RWPE2 (cell line): ENCODE data around the gene ADRB2.

Experiments
- ATAC-seq: fragments of 200-7000 bp; cut with Tn5 transposase; 3 replicates; pipeline ENCODE4 v1.9.1; 2021; ENCODE audit warnings: low read depth
- DNase-seq: peaks from one replicate; pipeline ENCODE4 v3.0.0-alpha.2; 2020; ENCODE audit warnings: low spot score
- H3K27ac ChIP-seq: fragments of 450-650 bp; 2 replicates; pipeline ENCODE4 v1.5.1; 2017; ENCODE audit warnings: mild to moderate bottlenecking; ENCODE audit not compliant: poor library complexity, severe bottlenecking
- H3K27me3 ChIP-seq: fragments of 250-450 bp; sonication (Bioruptor Pico); 2 replicates; pipeline ENCODE4 v1.5.1; 2021; ENCODE audit warnings: mild to moderate bottlenecking, moderate library complexity; ENCODE audit not compliant: insufficient read depth, poor library complexity, severe bottlenecking
- H3K36me3 ChIP-seq: fragments of 250-450 bp; sonication (Bioruptor Pico); 2 replicates; pipeline ENCODE4 v1.5.1; 2020; ENCODE audit warnings: low read depth, mild to moderate bottlenecking, moderate library complexity
- H3K4me1 ChIP-seq: fragments of 250-450 bp; sonication (Bioruptor Pico); 2 replicates; pipeline ENCODE4 v1.5.1; 2021; ENCODE audit warnings: mild to moderate bottlenecking, moderate library complexity; ENCODE audit not compliant: insufficient read depth, poor library complexity, severe bottlenecking
- H3K4me3 ChIP-seq: fragments of 250-450 bp; sonication (Bioruptor Pico); 2 replicates; pipeline ENCODE4 v1.5.1; 2021; ENCODE audit warnings: mild to moderate bottlenecking, moderate library complexity; ENCODE audit not compliant: severe bottlenecking
- H3K9me3 ChIP-seq: fragments of 250-450 bp; sonication (Bioruptor Pico); 2 replicates; pipeline ENCODE4 v1.5.1; 2021; ENCODE audit warnings: mild to moderate bottlenecking, moderate library complexity; ENCODE audit not compliant: severe bottlenecking
- TF ChIP-seq, protein P1 (sequence below): fragments of 450-650 bp; IDR thresholded peaks from one replicate; pipeline ENCODE4 v1.5.1; 2017; ENCODE audit warnings: mild to moderate bottlenecking, moderate library complexity; ENCODE audit not compliant: poor library complexity, severe bottlenecking

Gene ADRB2

DNA sequence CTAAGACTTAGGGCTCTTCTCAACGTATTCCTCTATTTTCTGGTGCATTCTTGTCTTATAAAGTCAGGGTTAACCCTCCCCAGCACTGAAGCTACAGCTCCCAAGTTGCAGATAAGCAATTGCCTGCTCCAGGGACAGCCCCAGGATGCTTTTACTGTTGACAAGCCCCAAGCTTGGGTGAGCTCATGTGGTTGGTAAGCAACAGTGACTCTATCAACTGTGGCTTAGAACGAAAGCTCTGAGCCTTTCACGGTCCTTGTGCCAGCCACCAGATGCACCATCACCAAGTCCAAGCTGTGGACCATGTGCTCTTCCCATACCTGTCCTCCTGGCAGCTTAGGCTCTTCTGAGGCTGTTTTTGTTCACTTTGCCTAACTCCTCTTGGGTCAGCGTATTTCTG lies 13.5 kb downstream of the ADRB2 start:
- DNase-seq (no peak), ATAC-seq (no peak)
- TF ChIP-seq, protein P1, sequence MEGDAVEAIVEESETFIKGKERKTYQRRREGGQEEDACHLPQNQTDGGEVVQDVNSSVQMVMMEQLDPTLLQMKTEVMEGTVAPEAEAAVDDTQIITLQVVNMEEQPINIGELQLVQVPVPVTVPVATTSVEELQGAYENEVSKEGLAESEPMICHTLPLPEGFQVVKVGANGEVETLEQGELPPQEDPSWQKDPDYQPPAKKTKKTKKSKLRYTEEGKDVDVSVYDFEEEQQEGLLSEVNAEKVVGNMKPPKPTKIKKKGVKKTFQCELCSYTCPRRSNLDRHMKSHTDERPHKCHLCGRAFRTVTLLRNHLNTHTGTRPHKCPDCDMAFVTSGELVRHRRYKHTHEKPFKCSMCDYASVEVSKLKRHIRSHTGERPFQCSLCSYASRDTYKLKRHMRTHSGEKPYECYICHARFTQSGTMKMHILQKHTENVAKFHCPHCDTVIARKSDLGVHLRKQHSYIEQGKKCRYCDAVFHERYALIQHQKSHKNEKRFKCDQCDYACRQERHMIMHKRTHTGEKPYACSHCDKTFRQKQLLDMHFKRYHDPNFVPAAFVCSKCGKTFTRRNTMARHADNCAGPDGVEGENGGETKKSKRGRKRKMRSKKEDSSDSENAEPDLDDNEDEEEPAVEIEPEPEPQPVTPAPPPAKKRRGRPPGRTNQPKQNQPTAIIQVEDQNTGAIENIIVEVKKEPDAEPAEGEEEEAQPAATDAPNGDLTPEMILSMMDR = no peak
- Histone ChIP-seq H3K4me3 (no peak overlapping the region), H3K9me3 (no peaks in the 10 kb centered on the region), H3K4me1 (peaks cover 36% of the 10 kb centered on the region), H3K36me3 (peaks cover 22% of the 10 kb centered on the region), H3K27ac (no peak overlapping the region), H3K27me3 (no peaks in the 10 kb centered on the region)

DNA sequence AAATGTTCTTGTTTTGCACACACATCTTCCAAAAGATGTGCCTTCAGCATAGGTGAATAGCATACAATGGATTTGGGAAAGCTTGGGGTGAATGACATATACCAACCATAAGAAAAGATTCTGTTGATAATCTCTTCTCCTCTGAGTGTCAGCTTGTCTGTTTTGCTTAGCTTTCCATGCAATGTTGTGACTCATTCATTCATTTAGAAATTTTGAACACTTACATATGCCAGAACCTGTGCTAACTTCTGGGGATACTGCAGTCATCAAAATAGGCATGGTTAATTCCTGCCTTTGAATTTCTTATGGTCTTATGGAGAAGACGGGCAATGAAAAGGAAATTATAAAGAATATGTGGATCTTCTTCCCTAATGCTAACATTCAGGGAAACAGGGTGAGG lies 14.1 kb downstream of the ADRB2 start:
- Histone ChIP-seq H3K9me3 (no peaks in the 10 kb centered on the region), H3K4me3 (no peak overlapping the region), H3K27ac (no peak overlapping the region), H3K4me1 (peaks cover 32% of the 10 kb centered on the region), H3K36me3 (peaks cover 24% of the 10 kb centered on the region), H3K27me3 (no peaks in the 10 kb centered on the region)
- ATAC-seq (peak; percentile 49; the same call in 2 of the 3 replicates), DNase-seq (no peak)
- TF ChIP-seq, protein P1 = no peak

DNA sequence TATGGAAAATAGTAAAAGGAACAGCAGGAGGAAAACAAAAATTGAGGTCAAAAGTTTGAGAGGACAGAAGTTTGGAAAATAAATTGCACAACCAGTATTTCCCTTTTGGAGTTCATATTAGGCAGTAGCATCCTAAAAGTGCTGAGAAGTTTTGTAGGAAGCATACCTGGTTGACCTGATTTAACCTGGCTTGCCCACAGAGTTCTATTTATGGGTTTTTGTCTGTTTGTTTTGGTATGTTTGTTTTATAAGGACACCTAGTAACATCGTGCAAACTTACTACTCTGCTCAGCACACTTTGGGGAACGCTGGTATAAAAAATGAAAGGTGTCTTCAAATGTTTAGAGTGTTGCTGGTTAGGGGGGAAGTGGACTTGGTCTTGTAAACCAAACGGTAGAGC lies 15.1 kb downstream of the ADRB2 start:
- peaks cover 27% of the 10 kb centered on the region for H3K36me3 ChIP-seq
- ATAC-seq (no peak), DNase-seq (no peak)
- no peak overlapping the region for H3K27ac ChIP-seq
- TF ChIP-seq, protein P1 = no peak
- no peaks in the 10 kb centered on the region for H3K9me3 ChIP-seq
- peaks cover 33% of the 10 kb centered on the region for H3K4me1 ChIP-seq
- H3K27me3 ChIP-seq = no peaks in the 10 kb centered on the region
- H3K4me3 ChIP-seq = no peak overlapping the region

DNA sequence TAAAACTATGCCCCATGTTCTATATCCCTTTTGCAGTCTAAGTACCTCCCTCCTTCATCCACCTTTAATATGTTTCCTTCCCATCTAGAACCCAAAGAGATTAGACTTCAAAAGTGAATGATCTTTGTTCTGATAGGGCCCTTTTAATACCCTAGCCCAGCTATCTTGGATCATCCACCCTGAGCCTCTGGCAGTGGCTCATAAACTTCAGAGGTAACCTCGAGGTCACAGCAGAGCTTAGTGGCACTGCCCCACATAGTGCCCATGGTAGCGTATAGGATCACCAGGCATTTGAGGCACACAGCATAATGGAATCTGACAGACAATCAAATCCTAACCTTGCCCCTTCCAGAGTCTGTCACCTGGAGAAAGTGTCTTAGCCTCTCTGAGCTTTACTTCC lies 15.8 kb downstream of the ADRB2 start:
- peaks cover 27% of the 10 kb centered on the region for H3K36me3 ChIP-seq
- H3K27me3 ChIP-seq = no peaks in the 10 kb centered on the region
- ATAC-seq (no peak), DNase-seq (no peak)
- no peak overlapping the region for H3K4me3 ChIP-seq
- peaks cover 35% of the 10 kb centered on the region for H3K4me1 ChIP-seq
- H3K27ac ChIP-seq = no peak overlapping the region
- no peaks in the 10 kb centered on the region for H3K9me3 ChIP-seq
- TF ChIP-seq, protein P1 = no peak

DNA sequence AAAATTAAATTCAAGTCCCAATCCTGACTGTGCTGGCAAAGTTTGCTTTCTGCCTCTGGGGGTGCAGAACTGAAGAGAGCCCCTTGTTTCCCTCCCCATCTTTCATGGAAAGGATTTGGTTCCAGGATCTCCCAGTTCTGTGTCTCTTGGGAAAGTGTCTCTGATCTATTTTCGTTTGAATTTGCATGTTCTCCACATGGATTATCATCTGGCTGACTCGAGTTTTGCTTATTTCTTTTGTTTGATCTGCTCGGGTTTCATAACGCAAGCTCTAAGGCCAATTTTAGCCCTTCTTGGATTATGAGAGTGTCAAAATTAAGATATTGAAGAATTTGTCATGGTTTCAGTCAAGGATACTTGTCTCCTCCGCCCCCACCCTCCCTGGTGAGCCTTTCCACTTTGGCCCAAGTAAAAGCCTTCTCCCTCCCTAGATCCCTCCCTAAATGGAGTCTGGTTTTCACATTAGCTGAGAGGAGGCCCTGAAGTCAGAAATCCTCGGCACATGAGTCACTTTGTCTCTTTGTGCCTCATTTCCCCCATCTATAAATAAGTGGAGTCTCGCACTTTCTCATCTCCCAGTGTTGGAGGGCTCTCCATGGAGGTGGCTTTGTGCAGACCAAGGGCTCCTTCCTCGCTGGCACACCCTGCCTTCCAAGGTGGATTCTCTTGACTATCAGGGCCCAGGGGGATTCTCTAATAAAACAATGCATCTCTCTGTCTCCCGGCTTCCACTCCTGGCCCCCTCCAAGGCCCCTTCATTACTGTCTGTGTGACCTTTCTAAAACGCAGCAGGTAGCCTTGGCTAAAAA lies 17.3 kb downstream of the ADRB2 start:
- H3K4me3 ChIP-seq = no peak overlapping the region
- TF ChIP-seq, protein P1 = no peak
- DNase-seq = no peak
- ATAC-seq = peak; percentile 16; the same call in 1 of the 3 replicates
- peaks cover 28% of the 10 kb centered on the region for H3K36me3 ChIP-seq
- no peak overlapping the region for H3K27ac ChIP-seq
- no peaks in the 10 kb centered on the region for H3K27me3 ChIP-seq
- peaks cover 35% of the 10 kb centered on the region for H3K4me1 ChIP-seq
- H3K9me3 ChIP-seq = no peaks in the 10 kb centered on the region
